Fibroblast of skin of right biceps (primary cell): ENCODE results near the gene RCOR3.
"Not testable (repeated sequence)": the region's sequence is repeated elsewhere in the genome, so short reads cannot be mapped to it uniquely, and the experiment has no call there.

Experiments used
- DNase-seq: peaks from one replicate; pipeline ENCODE4 v3.0.0-alpha.2; 2013

Gene RCOR3

DNA sequence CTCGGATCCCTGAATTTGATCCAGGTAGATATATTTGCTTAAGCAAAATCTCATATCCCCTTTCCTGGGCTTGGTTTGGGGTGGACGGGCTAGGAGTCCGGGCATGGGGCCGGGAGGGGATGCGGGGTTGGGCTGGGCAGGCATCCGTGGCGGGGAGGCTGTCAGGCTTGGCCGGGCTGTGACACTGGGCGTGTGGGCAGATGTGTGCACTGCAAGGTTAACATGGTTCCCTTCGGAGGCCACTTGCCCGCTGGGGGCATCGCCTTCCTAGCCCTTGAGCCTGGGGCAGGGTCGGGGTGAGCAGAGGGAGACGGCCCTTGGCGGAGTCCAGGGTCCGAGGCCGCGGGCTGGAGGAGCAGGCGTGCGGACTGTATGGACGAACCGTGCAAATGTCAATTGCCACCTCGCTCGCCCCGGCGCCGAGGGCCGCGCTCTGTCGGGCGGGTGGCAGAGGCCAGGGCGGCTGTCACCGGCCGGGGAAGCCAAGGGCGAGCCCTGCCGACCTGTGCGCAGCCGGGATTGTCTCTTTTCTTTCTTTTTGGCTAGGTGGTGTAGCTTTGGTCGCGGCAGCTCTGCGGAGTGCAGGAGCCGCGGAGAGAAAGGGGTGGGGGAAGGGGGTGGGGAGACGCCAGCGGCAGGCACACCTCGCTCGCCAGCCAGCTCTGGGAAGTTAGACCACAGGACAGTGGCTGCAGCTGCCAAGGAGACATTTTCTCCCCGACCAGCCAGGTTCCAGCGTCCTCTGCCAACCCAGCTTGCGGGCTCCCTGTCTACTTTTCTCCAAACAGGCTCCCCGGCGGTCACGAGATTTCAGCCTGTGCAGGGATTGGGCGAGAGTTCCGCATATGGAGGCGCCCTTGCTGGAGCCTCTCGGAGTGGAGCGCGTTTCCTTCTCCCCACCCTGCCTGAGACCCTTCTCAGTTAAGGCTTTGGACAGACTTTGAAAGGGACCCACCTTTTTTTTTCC, 1.3 kb downstream of the RCOR3 start:
- DNase-seq: peak; percentile 72

- DNase-seq: no peak
Observed at GRCh38 chr1:211261229-211261628, 2.1 kb downstream of the RCOR3 start.

GRCh38 chr1:211263022-211263421, 3.9 kb downstream of the RCOR3 start:
- DNase-seq: not testable (repeated sequence)

- no peak for DNase-seq
Observed at GRCh38 chr1:211267204-211267857, 8.2 kb downstream of the RCOR3 start.

DNA sequence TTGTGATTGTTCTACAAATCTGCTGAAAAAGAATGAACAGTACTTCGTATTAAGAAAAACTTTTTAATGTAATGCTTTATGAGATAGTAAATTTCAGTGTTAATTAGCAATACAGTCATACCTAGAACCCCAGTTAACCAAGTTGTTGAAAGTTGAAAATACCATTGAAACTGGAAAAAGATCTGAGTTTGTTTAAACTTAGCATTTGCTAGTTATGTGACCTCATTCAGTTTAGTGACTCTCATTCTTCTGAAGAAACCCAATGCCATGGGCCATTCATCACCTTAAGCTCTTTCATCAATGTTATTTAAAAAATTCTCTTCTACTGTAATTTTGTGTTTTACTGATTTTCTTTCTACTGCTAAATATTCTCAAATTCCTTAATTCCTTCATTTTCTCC, 20.2 kb downstream of the RCOR3 start:
- DNase-seq: no peak

DNA sequence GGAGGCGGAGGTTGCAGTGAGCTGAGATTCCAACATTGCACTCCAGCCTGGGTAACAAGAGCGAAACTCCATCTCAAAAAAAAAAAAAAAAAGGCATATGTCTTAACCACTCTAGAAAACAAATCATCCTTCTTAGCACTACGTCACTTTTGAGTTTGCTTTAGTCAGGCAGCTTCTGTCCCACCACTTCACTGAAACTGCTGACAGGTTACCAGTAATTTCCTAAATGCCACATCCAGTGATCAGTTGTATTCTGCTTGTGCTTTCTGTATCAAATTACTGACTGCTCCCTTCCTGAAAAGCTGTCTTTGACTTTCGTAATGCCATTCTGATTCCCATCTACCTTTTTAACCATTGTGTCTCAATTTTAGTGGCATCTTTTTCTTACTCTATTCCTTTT, 21.7 kb downstream of the RCOR3 start:
- no peak for DNase-seq

DNA sequence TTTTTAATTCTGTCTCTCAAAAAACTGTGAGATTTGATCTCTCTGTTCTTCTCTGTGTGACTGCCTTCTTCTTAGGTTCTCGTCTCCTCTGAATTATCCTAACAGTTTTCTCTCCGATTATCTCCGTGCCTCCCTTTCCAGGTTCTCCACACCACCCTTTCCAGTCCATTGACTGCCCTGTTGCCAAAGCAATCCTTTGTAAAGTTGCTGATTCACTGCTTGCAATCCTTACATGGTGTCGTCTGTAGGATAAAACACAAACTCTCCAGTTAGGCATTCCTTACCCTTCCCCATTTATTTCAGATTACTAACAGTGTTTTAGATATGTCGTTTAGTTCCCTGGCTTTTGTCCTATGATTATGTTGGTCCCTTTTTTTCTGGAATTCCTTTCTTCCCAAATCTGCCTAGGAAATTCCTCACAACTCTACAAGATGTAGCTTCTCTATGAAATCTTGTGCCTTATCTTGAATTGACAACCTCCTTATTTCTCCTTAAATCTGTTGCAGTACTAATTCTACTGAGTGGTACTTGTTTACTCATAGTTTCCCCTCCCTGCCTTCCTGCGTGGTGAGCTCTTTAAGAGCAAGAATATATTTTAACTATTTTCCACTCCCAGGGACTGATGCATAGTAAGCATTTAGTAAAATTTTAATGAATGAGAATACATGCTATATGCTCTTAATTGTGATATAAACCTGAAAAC, 22.3 kb downstream of the RCOR3 start:
- peak; percentile 7 for DNase-seq

- DNase-seq: no peak
Observed at GRCh38 chr1:211282023-211282373, 22.8 kb downstream of the RCOR3 start.

GRCh38 chr1:211285196-211285595, 26.0 kb downstream of the RCOR3 start:
- peak; percentile 53 for DNase-seq

GRCh38 chr1:211287218-211287617, 28.1 kb downstream of the RCOR3 start:
- DNase-seq: no peak

DNA sequence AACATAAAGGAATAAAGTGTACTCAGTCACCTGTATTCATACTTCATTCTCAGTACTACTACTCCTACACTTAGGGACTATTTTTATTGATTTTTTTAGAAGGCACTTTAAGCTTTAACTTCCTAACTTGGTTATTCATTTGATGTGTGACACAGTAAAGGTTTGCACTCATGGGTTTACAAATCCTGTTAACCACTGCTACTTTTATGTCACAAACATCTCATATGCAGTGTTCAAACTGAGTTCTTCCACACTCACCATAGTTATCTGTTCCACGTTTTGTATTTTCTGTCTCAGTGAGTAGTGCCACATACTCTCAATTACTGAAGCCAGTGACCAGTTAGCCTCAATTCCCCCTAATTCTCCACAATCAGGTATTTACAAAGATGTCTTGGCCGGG, 33.2 kb downstream of the RCOR3 start:
- DNase-seq: no peak

DNA sequence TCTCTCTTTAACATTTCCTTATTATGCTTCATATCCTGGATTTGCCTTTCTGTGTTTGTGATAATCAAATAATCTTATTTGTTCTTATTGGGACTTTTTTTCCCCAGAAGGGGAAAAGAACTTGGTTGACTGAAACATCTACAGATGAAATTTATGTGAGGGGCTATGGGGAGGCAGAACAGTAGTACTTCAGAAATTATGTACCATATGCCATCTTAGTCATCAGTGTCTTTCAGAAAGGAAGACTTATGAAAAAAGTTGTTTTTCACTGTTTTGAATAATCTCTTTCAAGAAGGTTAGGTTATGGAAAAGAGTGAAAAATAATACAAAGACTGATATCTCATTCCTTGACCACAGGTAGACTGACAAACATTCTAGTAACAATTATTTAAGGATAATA, 37.2 kb downstream of the RCOR3 start:
- DNase-seq: no peak

- peak; percentile 48 for DNase-seq
Observed at GRCh38 chr1:211305044-211305443, 45.9 kb downstream of the RCOR3 start.

DNA sequence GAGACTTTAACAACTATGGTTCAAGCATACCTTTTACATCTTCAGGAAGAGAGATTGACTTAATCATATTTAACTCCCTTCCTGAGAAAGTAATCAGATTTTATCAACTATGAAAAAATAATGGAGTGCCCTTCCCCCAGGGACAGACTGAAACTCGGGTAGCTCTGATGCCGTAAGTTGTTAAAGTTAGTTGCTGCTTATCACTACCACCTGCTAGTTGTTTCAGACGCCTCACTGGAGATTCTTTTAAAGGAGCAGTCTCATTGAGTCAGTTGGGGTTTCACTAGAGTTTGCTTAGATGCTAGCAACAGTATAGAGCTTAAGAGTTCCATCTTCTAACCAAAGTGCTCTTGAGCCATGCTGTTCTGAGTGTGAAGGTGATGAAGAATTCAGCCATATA, 50.5 kb downstream of the RCOR3 start:
- DNase-seq: no peak

- DNase-seq: no peak
Observed at GRCh38 chr1:211313392-211313791, 54.2 kb downstream of the RCOR3 start.

DNA sequence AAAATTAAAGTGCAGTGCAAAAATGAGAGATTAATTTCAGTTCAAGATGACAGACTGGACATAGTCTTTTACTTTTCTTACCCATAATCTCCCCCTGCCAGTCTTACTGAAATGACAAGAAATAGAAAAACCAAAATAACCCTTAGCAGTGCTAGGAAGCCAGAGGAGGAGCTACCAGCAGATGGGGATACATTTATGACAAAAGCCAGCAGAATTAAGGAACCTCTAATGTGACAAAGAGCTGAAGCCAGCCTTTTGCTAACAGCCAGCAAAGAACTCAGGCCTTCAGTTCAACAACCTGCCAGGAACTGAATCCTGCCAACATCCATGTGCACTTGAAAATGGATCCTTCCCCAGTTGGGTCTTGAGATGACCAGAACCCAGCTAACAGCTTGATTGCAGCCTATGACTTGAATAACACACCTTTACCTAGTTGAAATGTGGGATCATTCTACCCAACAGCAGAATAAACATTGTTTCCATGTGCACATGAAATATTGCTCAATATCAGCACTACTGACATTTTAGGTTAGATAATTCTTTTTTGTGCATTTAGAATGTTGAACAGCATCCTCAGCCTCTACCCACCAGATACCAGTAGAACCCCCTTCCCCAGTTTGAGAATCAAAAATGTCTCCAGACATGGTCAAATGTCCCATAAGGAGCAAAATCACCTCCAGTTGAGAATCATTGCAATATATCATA, 59.6 kb downstream of the RCOR3 start:
- no peak for DNase-seq

- DNase-seq: no peak
Observed at GRCh38 chr1:211319892-211320291, 60.7 kb downstream of the RCOR3 start.

DNA sequence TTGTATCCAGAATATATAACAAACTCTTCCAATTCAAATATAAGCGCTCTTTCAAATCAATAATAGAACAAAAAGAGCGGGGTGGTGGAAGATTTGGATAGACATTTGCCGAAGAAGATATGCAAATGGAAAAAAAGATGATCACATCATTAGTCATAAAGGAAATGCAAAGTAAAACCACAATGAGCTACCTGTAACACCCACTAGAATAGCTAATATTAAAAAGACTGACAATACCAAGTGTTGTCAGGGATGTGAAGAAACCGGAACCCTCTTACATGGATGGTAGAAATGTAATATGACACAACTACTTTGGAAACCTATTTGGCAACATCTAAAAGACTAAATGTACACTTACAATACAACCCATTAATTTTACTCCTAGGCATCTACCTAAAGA, 61.8 kb downstream of the RCOR3 start:
- DNase-seq: no peak

- DNase-seq: not testable (repeated sequence)
Observed at GRCh38 chr1:211321646-211322045, 62.5 kb downstream of the RCOR3 start.

DNA sequence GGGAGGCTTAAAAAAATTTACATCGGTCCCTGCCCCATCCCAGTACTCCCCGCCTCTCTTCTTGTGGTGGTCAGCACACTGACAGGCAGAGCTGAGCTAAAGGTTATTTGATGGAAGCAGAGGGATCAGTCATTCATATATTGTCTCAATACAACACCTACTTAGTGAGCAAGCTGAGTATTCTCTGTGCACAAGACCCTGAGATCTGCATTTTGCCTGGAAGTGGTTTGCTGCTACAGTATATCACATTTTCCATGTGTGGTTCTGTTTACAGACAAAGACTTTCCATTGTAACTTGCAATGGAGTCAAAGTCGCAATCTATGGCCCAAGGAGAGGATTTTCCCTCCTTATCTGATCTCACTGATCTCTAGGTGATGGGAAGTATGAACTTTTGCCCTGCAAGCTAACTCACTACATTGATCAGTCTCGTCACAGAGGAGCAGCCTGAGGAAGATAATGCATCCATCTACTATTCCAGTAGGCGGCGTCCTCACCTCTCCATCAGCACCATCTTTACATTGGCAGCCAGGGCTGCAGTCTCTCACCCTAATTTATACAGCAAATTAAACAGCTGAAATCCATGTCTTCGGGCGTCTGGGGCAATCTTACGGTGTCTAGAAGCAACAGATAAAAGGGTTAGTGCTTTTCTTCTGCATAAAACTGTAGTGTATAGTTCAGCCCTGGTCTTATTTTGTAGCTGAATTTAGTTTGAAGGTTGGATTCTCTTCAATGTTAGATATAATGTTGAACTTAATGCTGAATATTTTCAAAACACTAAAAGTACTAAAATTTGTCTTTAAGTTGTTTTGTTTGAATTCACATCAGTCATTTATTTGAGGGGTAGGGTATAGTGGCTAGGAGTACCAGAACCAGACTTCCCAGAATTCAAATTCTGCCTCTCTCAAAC, 64.2 kb downstream of the RCOR3 start:
- DNase-seq: peak; percentile 59

DNA sequence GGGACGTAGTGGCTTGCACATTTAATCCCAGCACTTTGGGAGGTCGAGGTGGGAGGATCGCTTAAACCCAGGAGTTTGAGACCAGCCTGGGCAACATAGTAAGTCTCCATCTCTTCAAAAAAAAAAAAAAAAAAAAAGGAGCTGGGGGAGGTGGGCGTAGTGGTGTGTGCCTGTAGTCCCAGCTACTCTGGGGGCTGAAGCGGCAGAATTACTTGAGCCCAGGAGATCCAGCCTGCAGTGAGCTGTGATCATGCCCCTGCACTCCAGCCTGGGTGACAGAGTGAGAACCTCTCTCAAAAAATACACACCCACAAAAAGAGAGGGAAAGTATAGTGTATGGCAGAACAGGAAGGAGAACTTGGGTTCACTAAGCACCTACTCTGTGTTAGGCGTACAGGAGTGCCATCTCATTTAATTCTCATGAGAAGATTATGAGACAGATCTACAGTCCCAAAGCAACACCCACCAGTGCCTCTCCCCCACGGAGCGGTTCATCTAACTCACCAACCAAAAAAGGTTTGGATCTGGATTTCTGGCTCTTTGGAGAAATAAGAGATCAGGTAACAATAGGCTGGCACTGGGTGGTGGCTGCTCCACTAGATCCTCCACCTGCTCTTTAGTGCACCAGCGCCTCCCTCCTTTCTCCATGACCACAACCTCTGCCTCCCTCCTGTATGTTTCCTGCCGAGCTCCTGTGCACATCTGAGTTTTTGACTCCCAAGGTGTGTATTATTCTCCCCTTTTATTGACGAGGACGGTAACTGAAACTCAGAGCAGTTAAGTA, 66.0 kb downstream of the RCOR3 start:
- DNase-seq: no peak
